ENCODE data around the gene PPP5C. TPM values are rescaled to one million over a fixed set of nuclear protein-coding genes. Genes with fewer than 3 reads are reported as not detected.
"Not testable (repeated sequence)": the region's sequence is repeated elsewhere in the genome, so short reads cannot be mapped to it uniquely, and the experiment has no call there.

The PPP5C gene
- total RNA-seq, 2 donors from 2014 or later = 87.4 to 153 TPM

GRCh38 chr19:46317339-46317738, 29.5 kb upstream of the PPP5C start:
- Mint-ChIP-seq H3K4me1 (ENCODE audit: low read depth in 2 of 2) (no peaks in the 10 kb centered on the region), H3K27me3 (no peaks in the 10 kb centered on the region), H3K4me3 (no peak overlapping the region), H3K27ac (no peak overlapping the region), H3K9me3 (no peaks in the 10 kb centered on the region), H3K36me3 (no peaks in the 10 kb centered on the region)
- ATAC-seq (no peak), DNase-seq (ENCODE audit: low spot score) (no peak)

GRCh38 chr19:46319613-46320012, 27.3 kb upstream of the PPP5C start:
- H3K9me3 Mint-ChIP-seq = no peaks in the 10 kb centered on the region
- DNase-seq (ENCODE audit: low spot score) = no peak
- no peak overlapping the region for H3K4me3 Mint-ChIP-seq
- H3K27me3 Mint-ChIP-seq = no peaks in the 10 kb centered on the region
- no peaks in the 10 kb centered on the region for H3K36me3 Mint-ChIP-seq
- no peaks in the 10 kb centered on the region for H3K4me1 Mint-ChIP-seq (ENCODE audit: low read depth in 2 of 2)
- ATAC-seq = no peak
- H3K27ac Mint-ChIP-seq = no peak overlapping the region

DNA sequence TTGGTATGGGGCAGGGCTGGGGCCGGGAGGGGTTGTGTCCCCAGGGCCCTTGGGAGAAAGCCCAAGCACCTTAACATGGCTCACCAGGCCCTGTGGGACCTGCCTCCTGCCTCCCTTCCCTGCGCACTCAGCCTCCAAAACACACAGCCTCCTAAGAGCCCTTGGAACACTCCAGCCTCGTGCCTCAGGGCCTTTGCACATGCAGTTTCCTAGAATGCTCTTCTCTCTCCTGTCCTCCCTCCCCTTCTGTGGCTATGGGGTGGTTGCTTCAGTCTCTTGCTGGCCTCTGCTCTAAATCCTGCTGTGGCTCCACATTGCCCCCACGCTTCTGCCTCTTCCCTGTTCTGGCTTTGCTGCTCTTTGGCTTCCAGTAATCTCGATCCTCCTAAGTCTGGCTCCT, 26.3 kb upstream of the PPP5C start:
- no peak for DNase-seq (ENCODE audit: low spot score)
- ATAC-seq = peak in 1 of 2 donors; percentile 31
- Mint-ChIP-seq H3K27ac (no peak overlapping the region), H3K9me3 (no peaks in the 10 kb centered on the region), H3K27me3 (no peaks in the 10 kb centered on the region), H3K36me3 (no peaks in the 10 kb centered on the region), H3K4me3 (no peak overlapping the region), H3K4me1 (ENCODE audit: low read depth in 2 of 2) (no peaks in the 10 kb centered on the region)

- Mint-ChIP-seq H3K4me3 (no peak overlapping the region), H3K9me3 (no peaks in the 10 kb centered on the region), H3K27ac (no peak overlapping the region), H3K36me3 (no peaks in the 10 kb centered on the region), H3K27me3 (no peaks in the 10 kb centered on the region), H3K4me1 (ENCODE audit: low read depth in 2 of 2) (no peaks in the 10 kb centered on the region)
- ATAC-seq (peak in 1 of 2 donors; percentile 24), DNase-seq (ENCODE audit: low spot score) (no peak)
Measured at GRCh38 chr19:46321653-46322052, 25.2 kb upstream of the PPP5C start.

GRCh38 chr19:46323227-46323626, 23.7 kb upstream of the PPP5C start:
- DNase-seq (ENCODE audit: low spot score); H3K4me3 Mint-ChIP-seq; H3K4me1 Mint-ChIP-seq (ENCODE audit: low read depth in 2 of 2); H3K9me3 Mint-ChIP-seq; H3K27me3 Mint-ChIP-seq; H3K36me3 Mint-ChIP-seq; ATAC-seq; H3K27ac Mint-ChIP-seq: not testable (repeated sequence)

GRCh38 chr19:46324277-46324676, 22.6 kb upstream of the PPP5C start:
- no peak overlapping the region for H3K4me3 Mint-ChIP-seq
- peaks cover 4% of the 10 kb centered on the region for H3K9me3 Mint-ChIP-seq

GRCh38 chr19:46326608-46327007, 20.3 kb upstream of the PPP5C start:
- peaks cover 14% of the 10 kb centered on the region for H3K9me3 Mint-ChIP-seq
- DNase-seq (ENCODE audit: low spot score) (no peak), ATAC-seq (no peak)
- peaks cover 8% of the 10 kb centered on the region for H3K36me3 Mint-ChIP-seq
- peaks cover 3 to 17% of the 10 kb centered on the region in 2 donors for H3K27me3 Mint-ChIP-seq
- H3K4me1 Mint-ChIP-seq (ENCODE audit: low read depth in 2 of 2) = peaks cover 0 to 6% of the 10 kb centered on the region in 2 donors
- H3K4me3 Mint-ChIP-seq = no peak overlapping the region
- no peak overlapping the region for H3K27ac Mint-ChIP-seq

More at GRCh38 chr19:46324277-46324676, 22.6 kb upstream of the PPP5C start:
- peaks cover 8% of the 10 kb centered on the region for H3K36me3 Mint-ChIP-seq
- no peak for ATAC-seq
- peaks cover 0 to under 1% of the 10 kb centered on the region in 2 donors for H3K27me3 Mint-ChIP-seq
- DNase-seq (ENCODE audit: low spot score) = no peak
- H3K4me1 Mint-ChIP-seq (ENCODE audit: low read depth in 2 of 2) = no peaks in the 10 kb centered on the region
- H3K27ac Mint-ChIP-seq = no peak overlapping the region

GRCh38 chr19:46328079-46328478, 18.8 kb upstream of the PPP5C start:
- ATAC-seq (no peak), DNase-seq (ENCODE audit: low spot score) (no peak)
- Mint-ChIP-seq H3K9me3 (peaks cover 14% of the 10 kb centered on the region), H3K36me3 (peaks cover 8% of the 10 kb centered on the region), H3K4me3 (no peak overlapping the region), H3K27me3 (peaks cover 3 to 17% of the 10 kb centered on the region in 2 donors), H3K27ac (no peak overlapping the region), H3K4me1 (ENCODE audit: low read depth in 2 of 2) (peaks cover 0 to 6% of the 10 kb centered on the region in 2 donors)

GRCh38 chr19:46330319-46330918, 16.5 kb upstream of the PPP5C start:
- Mint-ChIP-seq H3K36me3 (peaks cover 8% of the 10 kb centered on the region), H3K27ac (no peak overlapping the region), H3K4me3 (no peak overlapping the region), H3K4me1 (ENCODE audit: low read depth in 2 of 2) (peaks cover 0 to 6% of the 10 kb centered on the region in 2 donors), H3K27me3 (peaks cover 3 to 17% of the 10 kb centered on the region in 2 donors), H3K9me3 (peaks cover 14% of the 10 kb centered on the region)
- ATAC-seq = no peak
- no peak for DNase-seq (ENCODE audit: low spot score)

DNA sequence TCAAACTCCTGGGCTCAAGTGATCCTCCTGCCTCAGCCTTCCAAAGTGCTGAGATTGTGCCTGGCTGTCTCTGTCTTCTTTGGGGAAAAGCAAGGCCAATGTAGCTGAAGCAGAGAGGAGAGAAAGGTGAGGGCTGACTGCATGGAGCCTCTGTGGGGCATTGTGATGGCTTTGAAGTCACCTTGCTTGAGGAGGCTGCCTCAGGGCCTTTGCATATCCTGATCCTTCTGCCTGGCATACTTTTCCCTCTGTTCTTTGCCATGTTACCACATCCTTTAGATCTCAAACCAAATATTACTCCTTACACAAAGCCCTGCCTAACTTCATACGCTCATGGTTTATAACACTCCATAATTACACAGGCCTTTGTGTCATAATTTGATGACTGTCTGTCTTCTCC, 9.4 kb upstream of the PPP5C start:
- no peaks in the 10 kb centered on the region for H3K9me3 Mint-ChIP-seq
- peaks cover 8% of the 10 kb centered on the region in 2 donors for H3K27me3 Mint-ChIP-seq
- H3K4me3 Mint-ChIP-seq = no peak overlapping the region
- DNase-seq (ENCODE audit: low spot score) (no peak), ATAC-seq (no peak)
- no peaks in the 10 kb centered on the region for H3K36me3 Mint-ChIP-seq
- H3K4me1 Mint-ChIP-seq (ENCODE audit: low read depth in 2 of 2) = no peaks in the 10 kb centered on the region
- H3K27ac Mint-ChIP-seq = no peak overlapping the region

- no peaks in the 10 kb centered on the region for H3K36me3 Mint-ChIP-seq
- no peak overlapping the region for H3K4me3 Mint-ChIP-seq
- ATAC-seq (no peak), DNase-seq (ENCODE audit: low spot score) (no peak)
- H3K27me3 Mint-ChIP-seq = peaks cover 8 to 9% of the 10 kb centered on the region in 2 donors
- no peak overlapping the region for H3K27ac Mint-ChIP-seq
- no peaks in the 10 kb centered on the region for H3K4me1 Mint-ChIP-seq (ENCODE audit: low read depth in 2 of 2)
- no peaks in the 10 kb centered on the region for H3K9me3 Mint-ChIP-seq
Measured at GRCh38 chr19:46339446-46339845, 7.4 kb upstream of the PPP5C start.

DNA sequence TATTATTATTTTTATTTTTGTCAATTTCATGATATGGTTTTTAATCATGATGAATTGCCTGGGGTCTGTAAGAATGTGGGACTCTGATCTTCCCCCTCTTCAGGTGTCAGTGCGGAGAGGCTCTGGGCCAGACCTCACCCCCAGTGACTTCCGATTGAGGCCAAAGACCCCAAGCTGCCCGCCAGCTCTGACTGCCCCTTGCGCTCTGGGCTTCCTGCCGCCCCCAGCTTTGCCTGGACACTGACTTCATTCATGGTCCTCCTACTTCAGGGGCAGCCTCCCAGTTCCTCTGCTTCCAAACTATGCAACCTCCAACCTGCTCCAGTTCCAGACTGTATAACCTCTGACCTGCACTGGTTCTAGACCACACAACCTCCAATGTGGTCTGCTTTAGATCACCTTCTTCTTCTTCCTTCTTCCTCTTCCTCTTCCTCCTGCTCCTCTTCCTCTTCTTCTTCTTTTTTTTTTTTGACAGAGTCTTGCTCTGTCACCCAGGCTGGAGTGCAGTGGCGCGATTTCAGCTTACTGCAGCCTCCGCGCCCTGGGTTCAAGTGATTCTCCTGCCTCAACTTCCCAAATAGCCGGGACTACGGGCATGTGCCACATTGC, 6.7 kb upstream of the PPP5C start:
- no peak for ATAC-seq
- no peaks in the 10 kb centered on the region for H3K4me1 Mint-ChIP-seq (ENCODE audit: low read depth in 2 of 2)
- H3K36me3 Mint-ChIP-seq = no peaks in the 10 kb centered on the region
- no peak overlapping the region for H3K4me3 Mint-ChIP-seq
- H3K27me3 Mint-ChIP-seq = peaks cover 8 to 9% of the 10 kb centered on the region in 2 donors
- no peak for DNase-seq (ENCODE audit: low spot score)
- H3K9me3 Mint-ChIP-seq = no peaks in the 10 kb centered on the region
- H3K27ac Mint-ChIP-seq = no peak overlapping the region

DNA sequence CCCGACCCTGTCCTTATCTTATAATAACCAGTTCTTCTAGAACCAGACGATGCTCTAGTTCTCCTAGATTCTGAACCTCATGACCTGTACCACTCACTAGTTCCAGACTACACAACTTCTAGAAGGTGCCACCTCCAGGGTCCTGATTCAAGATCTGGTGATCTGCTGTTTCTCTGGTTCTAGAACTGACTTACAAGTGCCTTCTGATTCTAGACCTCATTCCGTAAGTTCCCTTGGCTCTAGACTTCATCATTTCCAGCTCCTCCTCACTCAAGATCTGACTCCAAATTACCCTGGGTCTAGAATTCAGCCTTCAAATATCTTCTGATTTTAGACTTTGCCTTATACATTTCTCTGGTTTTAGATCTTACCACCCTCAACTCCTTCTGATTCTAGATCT, 5.0 kb upstream of the PPP5C start:
- H3K9me3 Mint-ChIP-seq = no peaks in the 10 kb centered on the region
- no peak overlapping the region for H3K27ac Mint-ChIP-seq
- ATAC-seq (no peak), DNase-seq (ENCODE audit: low spot score) (no peak)
- peaks cover 4 to 6% of the 10 kb centered on the region in 2 donors for H3K4me1 Mint-ChIP-seq (ENCODE audit: low read depth in 2 of 2)
- no peaks in the 10 kb centered on the region for H3K36me3 Mint-ChIP-seq
- no peak overlapping the region for H3K4me3 Mint-ChIP-seq
- peaks cover 8 to 9% of the 10 kb centered on the region in 2 donors for H3K27me3 Mint-ChIP-seq

DNA sequence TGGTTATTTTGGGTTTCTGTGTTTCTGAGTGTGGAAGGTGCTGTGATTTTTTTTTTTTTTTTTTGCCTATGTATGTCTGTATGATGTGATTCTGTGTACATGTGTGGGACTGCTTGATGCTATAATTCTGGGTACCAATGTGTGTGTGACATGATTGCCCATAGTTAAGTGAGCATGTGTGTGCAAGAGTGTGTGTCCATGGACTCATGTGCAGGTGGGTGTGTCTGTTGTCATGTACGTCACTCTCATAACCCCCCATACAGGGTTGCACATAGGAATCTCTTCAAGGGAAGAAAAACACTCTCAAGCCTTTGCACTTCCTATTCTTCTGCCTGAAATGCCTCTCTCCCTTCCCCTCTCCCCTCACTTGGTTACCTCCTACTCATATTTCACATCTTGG, 2.5 kb upstream of the PPP5C start:
- no peak for DNase-seq (ENCODE audit: low spot score)

More for the DNA sequence above, 2.5 kb upstream of the PPP5C start:
- Mint-ChIP-seq H3K4me3 (no peak overlapping the region), H3K27me3 (peaks cover 5 to 8% of the 10 kb centered on the region in 2 donors), H3K9me3 (no peaks in the 10 kb centered on the region), H3K27ac (no peak overlapping the region), H3K4me1 (ENCODE audit: low read depth in 2 of 2) (peaks cover 24 to 29% of the 10 kb centered on the region in 2 donors), H3K36me3 (no peaks in the 10 kb centered on the region)
- no peak for ATAC-seq
